SK-N-MC (cell line): ENCODE measurements around the gene HOXD12.
A peak's percentile ranks its signal among the peaks of the same experiment; 100 is the strongest.

Experiments used
- DNase-seq: peaks from one replicate; pipeline ENCODE4 v3.0.0-alpha.2; 2011; ENCODE audit warnings: low read depth, low spot score
- H3K27ac ChIP-seq: fragments of 200-600 bp; sonication (generic); 2 replicates; pipeline ENCODE4 v1.5.1; 2016; ENCODE audit warnings: mixed run types
- H3K36me3 ChIP-seq: fragments of 200-600 bp; sonication (generic); 2 replicates; pipeline ENCODE4 v1.6.1; 2017; ENCODE audit warnings: antibody characterized with exemption, low read length, mixed read lengths; ENCODE audit not compliant: insufficient read depth
- H3K4me3 ChIP-seq: fragments of 200-600 bp; sonication (generic); 2 replicates; pipeline ENCODE4 v1.5.1; 2016
- H3K9ac ChIP-seq: fragments of 200-600 bp; sonication (generic); 2 replicates; pipeline ENCODE4 v1.8.0; 2017; ENCODE audit warnings: mixed run types, mixed read lengths; ENCODE audit not compliant: insufficient read length
- H3K9me3 ChIP-seq: fragments of 200-600 bp; sonication (generic); 2 replicates; pipeline ENCODE4 v1.6.1; 2017; ENCODE audit warnings: low read depth, mild to moderate bottlenecking, antibody characterized with exemption, low read length, moderate library complexity, mixed read lengths
- EZH2 ChIP-seq: fragments of 200-600 bp; sonication (generic); IDR thresholded peaks from one replicate; pipeline ENCODE4 v1.6.1; 2017; ENCODE audit warnings: antibody characterized with exemption
- FOXP2 ChIP-seq: optimal IDR thresholded peaks from 2 replicates; pipeline ENCODE3; 2011; ENCODE audit warnings: mild to moderate bottlenecking, moderate library complexity; ENCODE audit not compliant: insufficient read depth; ENCODE audit errors: extremely low read length, control extremely low read depth
- POLR2AphosphoS5 ChIP-seq: IDR thresholded peaks from 2 replicates; pipeline ENCODE4 v1.6.1; 2012; ENCODE audit warnings: mild to moderate bottlenecking, low read depth, low read length, borderline replicate concordance

The HOXD12 gene, protein sequence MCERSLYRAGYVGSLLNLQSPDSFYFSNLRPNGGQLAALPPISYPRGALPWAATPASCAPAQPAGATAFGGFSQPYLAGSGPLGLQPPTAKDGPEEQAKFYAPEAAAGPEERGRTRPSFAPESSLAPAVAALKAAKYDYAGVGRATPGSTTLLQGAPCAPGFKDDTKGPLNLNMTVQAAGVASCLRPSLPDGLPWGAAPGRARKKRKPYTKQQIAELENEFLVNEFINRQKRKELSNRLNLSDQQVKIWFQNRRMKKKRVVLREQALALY

GRCh38 chr2:176099728-176100546 is at the start of gene HOXD12:
TSS of gene HOXD12 (plus strand) at chr2:176099795. CDS start at chr2:176099802, 7 bp downstream.
- Histone ChIP-seq H3K4me3 (no peak within 1 kb of the TSS), H3K9ac (no peak within 1 kb of the TSS), H3K9me3 (no peaks in the 10 kb centered on the region)

DNA sequence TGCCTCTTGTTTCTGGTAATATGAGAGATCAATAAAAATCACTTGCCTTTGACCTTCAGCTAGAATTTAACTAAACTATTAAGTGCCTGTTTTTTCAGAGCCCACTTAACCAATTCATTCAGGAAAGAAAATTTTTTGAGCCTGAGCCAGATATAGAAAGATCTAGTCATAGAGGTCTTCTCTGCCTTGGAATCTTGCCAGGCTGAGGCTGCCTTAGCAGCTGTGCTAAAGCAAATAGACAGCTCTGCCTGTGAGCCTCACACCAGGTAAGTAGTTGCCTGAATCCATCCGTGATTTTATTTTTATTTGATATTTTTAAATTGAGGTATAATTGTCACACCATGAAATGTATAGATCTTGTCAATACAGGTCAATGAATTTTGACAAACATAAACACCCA is 43.2 kb upstream of the HOXD12 start:
- DNase-seq, result no peak
- no peak overlapping the region for H3K9ac ChIP-seq

More at GRCh38 chr2:176099728-176100546, at the start of gene HOXD12:
- DNase-seq, result no peak
- H3K27ac ChIP-seq, result peak within 1 kb of the TSS; percentile 84
- TF ChIP-seq POLR2AphosphoS5 (no peak), FOXP2 (no peak), EZH2 (no peak)
- peaks cover 10% of the 10 kb centered on the region for H3K36me3 ChIP-seq

DNA sequence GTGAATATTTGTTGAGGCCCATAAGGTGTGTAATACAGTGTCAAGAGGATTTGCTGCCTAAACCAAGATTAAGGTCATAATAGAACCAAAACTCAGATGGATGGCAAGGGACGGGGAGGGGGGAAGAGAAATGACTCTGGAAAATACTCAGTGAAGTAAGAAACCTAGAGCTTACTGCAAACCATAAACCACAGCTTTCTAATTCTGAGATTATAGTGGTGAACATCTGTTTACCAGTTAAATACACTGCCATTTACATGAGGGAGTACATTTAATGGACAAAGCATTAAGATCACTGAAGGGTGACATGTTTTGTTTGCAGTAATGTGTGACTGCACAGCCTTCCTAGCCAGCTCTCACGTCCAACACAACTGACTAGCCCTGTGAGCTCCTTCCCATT is 35.6 kb upstream of the HOXD12 start:
- no peak for DNase-seq
- Histone ChIP-seq H3K27ac (no peak overlapping the region), H3K9me3 (no peaks in the 10 kb centered on the region), H3K9ac (no peak overlapping the region), H3K36me3 (no peaks in the 10 kb centered on the region), H3K4me3 (no peak overlapping the region)
- TF ChIP-seq POLR2AphosphoS5, result no peak
- no peak for TF ChIP-seq EZH2
- TF ChIP-seq FOXP2, result no peak

More for the DNA sequence above, 43.2 kb upstream of the HOXD12 start:
- Histone ChIP-seq H3K4me3 (no peak overlapping the region), H3K9me3 (no peaks in the 10 kb centered on the region), H3K27ac (no peak overlapping the region), H3K36me3 (no peaks in the 10 kb centered on the region)
- TF ChIP-seq EZH2, result no peak
- no peak for TF ChIP-seq FOXP2
- TF ChIP-seq POLR2AphosphoS5, result no peak

- no peak for DNase-seq
- H3K36me3 ChIP-seq, result no peaks in the 10 kb centered on the region
- no peak for TF ChIP-seq EZH2
- no peak overlapping the region for H3K9ac ChIP-seq
- no peak overlapping the region for H3K4me3 ChIP-seq
- no peak overlapping the region for H3K27ac ChIP-seq
- H3K9me3 ChIP-seq, result no peaks in the 10 kb centered on the region
Measured at GRCh38 chr2:176066645-176067588, 32.7 kb upstream of the HOXD12 start.

GRCh38 chr2:176067589-176068418 is 31.8 kb upstream of the HOXD12 start:
- TF ChIP-seq POLR2AphosphoS5, result no peak
- no peak for TF ChIP-seq EZH2
- TF ChIP-seq FOXP2, result no peak

DNA sequence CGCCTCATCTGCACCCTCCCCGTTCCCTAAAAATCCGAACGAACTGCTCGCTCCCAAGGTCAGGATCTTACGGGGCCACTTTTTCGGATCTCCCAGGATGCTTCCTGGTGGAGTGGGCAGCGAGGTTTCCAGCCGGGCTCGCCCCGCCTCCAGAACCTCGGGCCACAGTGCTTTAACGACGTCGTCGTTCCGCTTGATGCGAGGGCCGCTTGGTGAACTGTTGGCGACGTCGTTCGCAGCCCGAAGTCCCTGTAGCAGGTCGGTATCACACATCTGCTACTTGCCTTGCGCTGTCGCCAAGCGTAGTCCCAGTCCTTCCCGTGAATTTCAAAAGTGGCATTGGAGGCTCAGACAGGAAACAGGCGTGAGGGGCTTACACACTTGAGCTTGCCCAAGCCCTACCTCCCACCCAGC is 31.2 kb upstream of the HOXD12 start:
- Histone ChIP-seq H3K4me3 (no peak overlapping the region), H3K9ac (no peak overlapping the region), H3K27ac (no peak overlapping the region), H3K36me3 (no peaks in the 10 kb centered on the region), H3K9me3 (no peaks in the 10 kb centered on the region)
- no peak for DNase-seq
- no peak for TF ChIP-seq EZH2
- no peak for TF ChIP-seq FOXP2
- TF ChIP-seq POLR2AphosphoS5, result no peak

More at GRCh38 chr2:176067589-176068418, 31.8 kb upstream of the HOXD12 start:
- Histone ChIP-seq H3K36me3 (no peaks in the 10 kb centered on the region), H3K9ac (no peak overlapping the region), H3K4me3 (no peak overlapping the region), H3K27ac (no peak overlapping the region), H3K9me3 (no peaks in the 10 kb centered on the region)
- no peak for DNase-seq
